GM13976 (cell line): ENCODE results near the gene BLID.

Source experiments
- DNase-seq: peaks from one replicate; pipeline ENCODE4 v3.0.0; 2012; ENCODE audit warnings: low spot score
- in situ Hi-C: fragments of 300-500 bp; cut with MboI; formaldehyde crosslinking; loops from one replicate; pipeline ENCODE4 v1.12.0; 2022; ENCODE audit warnings: low sequenced_read_pairs, mixed read lengths, inconsistent platforms; ENCODE audit not compliant: unreplicated experiment
- TF ChIP-seq, protein P1 (sequence below): IDR thresholded peaks from 2 replicates; pipeline ENCODE4 v1.5.1; 2012; ENCODE audit warnings: borderline replicate concordance, mild to moderate bottlenecking; ENCODE audit not compliant: insufficient read depth; ENCODE audit errors: extremely low read depth, missing control alignments, control extremely low read depth

Gene BLID

DNA sequence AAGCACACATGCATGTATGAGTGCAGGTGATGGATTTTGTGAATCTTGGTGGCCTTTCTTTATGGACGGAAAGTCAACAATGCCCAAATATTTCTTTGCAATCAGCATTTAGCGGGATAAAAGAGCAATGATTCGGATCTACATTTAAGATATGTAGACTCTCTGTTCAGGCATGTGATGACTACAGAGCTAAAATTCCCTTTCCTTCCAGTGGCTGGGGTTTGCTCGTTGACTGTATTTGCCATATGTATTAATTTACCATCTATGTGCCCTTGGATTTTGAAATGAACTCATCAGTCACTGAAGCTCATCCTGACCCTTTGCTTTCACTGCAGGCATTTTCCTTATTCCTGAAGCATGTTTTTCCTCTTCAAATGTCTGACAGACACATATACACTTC lies 13.6 kb downstream of the BLID start:
- in situ Hi-C loops, result no loop called here
- TF ChIP-seq, protein P1, sequence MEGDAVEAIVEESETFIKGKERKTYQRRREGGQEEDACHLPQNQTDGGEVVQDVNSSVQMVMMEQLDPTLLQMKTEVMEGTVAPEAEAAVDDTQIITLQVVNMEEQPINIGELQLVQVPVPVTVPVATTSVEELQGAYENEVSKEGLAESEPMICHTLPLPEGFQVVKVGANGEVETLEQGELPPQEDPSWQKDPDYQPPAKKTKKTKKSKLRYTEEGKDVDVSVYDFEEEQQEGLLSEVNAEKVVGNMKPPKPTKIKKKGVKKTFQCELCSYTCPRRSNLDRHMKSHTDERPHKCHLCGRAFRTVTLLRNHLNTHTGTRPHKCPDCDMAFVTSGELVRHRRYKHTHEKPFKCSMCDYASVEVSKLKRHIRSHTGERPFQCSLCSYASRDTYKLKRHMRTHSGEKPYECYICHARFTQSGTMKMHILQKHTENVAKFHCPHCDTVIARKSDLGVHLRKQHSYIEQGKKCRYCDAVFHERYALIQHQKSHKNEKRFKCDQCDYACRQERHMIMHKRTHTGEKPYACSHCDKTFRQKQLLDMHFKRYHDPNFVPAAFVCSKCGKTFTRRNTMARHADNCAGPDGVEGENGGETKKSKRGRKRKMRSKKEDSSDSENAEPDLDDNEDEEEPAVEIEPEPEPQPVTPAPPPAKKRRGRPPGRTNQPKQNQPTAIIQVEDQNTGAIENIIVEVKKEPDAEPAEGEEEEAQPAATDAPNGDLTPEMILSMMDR, result no peak
- no peak for DNase-seq

- no peak for DNase-seq
- in situ Hi-C loops, result no loop called here
- TF ChIP-seq, protein P1, result no peak
Measured at GRCh38 chr11:122101625-122102291, 14.3 kb downstream of the BLID start.

- DNase-seq, result no peak
- in situ Hi-C loops, result no loop called here
- TF ChIP-seq, protein P1, result no peak
Measured at GRCh38 chr11:122100756-122101080, 15.3 kb downstream of the BLID start.

GRCh38 chr11:122100037-122100755 lies 15.8 kb downstream of the BLID start:
- DNase-seq, result no peak
- in situ Hi-C loops, result no loop called here
- TF ChIP-seq, protein P1, result no peak

- TF ChIP-seq, protein P1, result no peak
- in situ Hi-C loops, result no loop called here
- DNase-seq, result no peak
Measured at GRCh38 chr11:122099374-122100036, 16.5 kb downstream of the BLID start.

DNA sequence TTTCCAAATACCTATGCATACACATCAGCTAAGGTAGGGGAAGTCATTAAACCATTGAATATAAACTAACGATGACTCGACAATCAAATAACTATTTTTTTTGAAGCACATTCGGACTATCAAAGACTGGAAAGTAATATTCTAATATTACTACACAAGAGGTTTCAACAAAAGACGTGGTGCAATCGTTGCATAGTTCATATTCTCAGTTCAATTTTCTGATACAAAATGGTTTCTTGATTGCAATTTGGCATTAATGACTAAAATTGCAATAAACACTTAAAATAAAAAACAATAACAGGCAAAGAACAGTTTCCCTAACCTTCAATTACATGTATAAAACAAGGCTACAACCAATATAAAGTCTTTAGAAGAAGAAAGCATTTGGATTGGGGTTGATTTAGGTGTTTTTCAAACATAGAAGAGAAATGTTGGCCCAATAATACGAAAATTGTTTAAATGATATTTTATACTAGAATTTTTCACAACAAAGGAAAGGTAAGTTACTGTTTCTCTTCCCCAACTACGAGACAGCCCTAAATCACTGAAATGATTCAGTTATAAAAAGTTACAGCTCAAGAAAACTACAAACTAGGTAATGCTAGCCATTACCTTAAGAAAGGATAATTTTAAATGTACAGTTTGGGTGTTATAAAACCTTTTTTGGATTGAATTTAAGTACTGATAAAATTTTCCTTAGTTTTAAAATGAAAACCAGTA lies 17.6 kb downstream of the BLID start:
- DNase-seq, result no peak
- in situ Hi-C loops, result no loop called here
- TF ChIP-seq, protein P1, result no peak
